ENCODE measurements around the gene ART4.

Gene ART4

DNA sequence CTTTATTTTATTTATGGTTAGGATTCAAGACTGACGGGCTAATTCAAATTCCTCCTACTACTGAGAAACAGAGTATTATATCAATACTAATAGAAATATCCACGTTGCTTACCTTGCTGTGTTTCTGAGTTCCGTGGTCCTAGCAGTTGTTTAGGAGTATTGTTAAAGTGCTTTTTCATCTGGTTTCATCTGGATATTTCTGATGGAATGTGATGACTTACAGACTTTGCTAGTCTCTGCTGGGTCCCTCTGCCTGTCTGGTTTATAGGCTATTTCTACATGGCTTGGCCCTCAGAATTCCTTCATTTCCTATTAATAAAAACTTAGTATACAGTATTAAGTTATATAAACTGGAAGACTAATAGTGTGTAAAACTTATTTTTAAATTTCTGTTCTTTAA, 29.3 kb downstream of the ART4 start, which contains the start of gene SMCO3:
Gene SMCO3, minus strand, starts transcription at position 169 of the 400 bp plus-strand sequence. CDS start 7,502 bp downstream, outside the sequence.
- Histone ChIP-seq H3K36me3 (replicated peaks) (no peaks in the 10 kb centered on the region), H3K27me3 (ENCODE audit: low read depth) (peaks cover 3% of the 10 kb centered on the region; the same call in 1 of the 2 replicates), H3K9me3 (no peaks in the 10 kb centered on the region), H3K4me1 (no peaks in the 10 kb centered on the region), H3K4me3 (no peak within 1 kb of the TSS)
- in situ Hi-C loops (cut with MboI; ENCODE audit: low sequenced_read_pairs): no loop called here
- DNase-seq (ENCODE audit: low spot score in 2 of 2): no peak

- in situ Hi-C loops (cut with MboI; ENCODE audit: low sequenced_read_pairs): no loop called here
These were observed 31.8 kb downstream of the ART4 start for GRCh38 chr12:14811486-14811885.

GRCh38 chr12:14810953-14811483, 32.3 kb downstream of the ART4 start:
- no peaks in the 10 kb centered on the region for H3K36me3 ChIP-seq (replicated peaks)
- peaks cover 3% of the 10 kb centered on the region; the same call in 1 of the 2 replicates for H3K27me3 ChIP-seq (ENCODE audit: low read depth)
- H3K4me1 ChIP-seq: no peaks in the 10 kb centered on the region
- DNase-seq (ENCODE audit: low spot score in 2 of 2): peak in 1 of 2 experiments; percentile 16
- in situ Hi-C loops (cut with MboI; ENCODE audit: low sequenced_read_pairs): no loop called here
- no peaks in the 10 kb centered on the region for H3K9me3 ChIP-seq
- H3K4me3 ChIP-seq: no peak overlapping the region

More at GRCh38 chr12:14811486-14811885, 31.8 kb downstream of the ART4 start:
- H3K9me3 ChIP-seq: no peaks in the 10 kb centered on the region
- H3K36me3 ChIP-seq (replicated peaks): no peaks in the 10 kb centered on the region
- H3K27me3 ChIP-seq (ENCODE audit: low read depth): peaks cover 3% of the 10 kb centered on the region; the same call in 1 of the 2 replicates
- DNase-seq (ENCODE audit: low spot score in 2 of 2): no peak
- no peak overlapping the region for H3K4me3 ChIP-seq
- no peaks in the 10 kb centered on the region for H3K4me1 ChIP-seq

- in situ Hi-C loops (cut with MboI; ENCODE audit: low sequenced_read_pairs): no loop called here
- Histone ChIP-seq H3K27me3 (ENCODE audit: low read depth) (peaks cover 3% of the 10 kb centered on the region; the same call in 1 of the 2 replicates), H3K4me1 (no peaks in the 10 kb centered on the region), H3K36me3 (replicated peaks) (no peaks in the 10 kb centered on the region), H3K4me3 (no peak overlapping the region), H3K9me3 (no peaks in the 10 kb centered on the region)
- no peak for DNase-seq (ENCODE audit: low spot score in 2 of 2)
These were observed 33.0 kb downstream of the ART4 start for GRCh38 chr12:14810167-14810952.

DNA sequence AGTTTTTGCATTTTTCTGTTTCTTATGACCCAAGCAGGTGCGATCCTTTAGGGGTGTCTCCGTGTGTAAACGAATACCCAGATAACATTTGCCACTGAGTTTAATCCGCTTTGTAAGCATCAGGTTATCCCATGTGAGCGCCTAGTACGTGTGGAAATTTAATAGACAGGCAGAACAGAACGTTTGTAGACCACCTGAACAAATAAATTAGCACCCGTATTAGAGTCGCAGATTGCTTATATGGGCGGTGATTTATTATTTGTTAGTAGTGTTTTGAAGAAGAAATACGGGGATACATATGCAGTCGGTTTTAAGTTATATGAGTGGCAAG, 39.5 kb downstream of the ART4 start:
- H3K27me3 ChIP-seq (ENCODE audit: low read depth): no peaks in the 10 kb centered on the region
- no peak for DNase-seq (ENCODE audit: low spot score in 2 of 2)
- in situ Hi-C loops (cut with MboI; ENCODE audit: low sequenced_read_pairs): no loop called here
- peaks cover 9% of the 10 kb centered on the region for H3K4me1 ChIP-seq
- H3K9me3 ChIP-seq: no peaks in the 10 kb centered on the region
- H3K36me3 ChIP-seq (replicated peaks): peaks cover 15% of the 10 kb centered on the region
- H3K4me3 ChIP-seq: peak overlapping the region; percentile 97

- Histone ChIP-seq H3K9me3 (no peaks in the 10 kb centered on the region), H3K4me3 (peak within 1 kb of the TSS; percentile 97), H3K36me3 (replicated peaks) (peaks cover 21% of the 10 kb centered on the region), H3K4me1 (peaks cover 9% of the 10 kb centered on the region), H3K27me3 (ENCODE audit: low read depth) (no peaks in the 10 kb centered on the region)
- DNase-seq (ENCODE audit: low spot score in 2 of 2): peak; percentile 91 to 99
- in situ Hi-C loops (cut with MboI; ENCODE audit: low sequenced_read_pairs): no loop called here
These were observed 40.1 kb downstream of the ART4 start, which contains the start of the genes C12orf60 and WBP11 for GRCh38 chr12:14803011-14803829. Gene C12orf60 (plus strand): TSS chr12:14803670. CDS start chr12:14822936, 19,266 bp downstream. Gene WBP11 (minus strand): TSS chr12:14803478. CDS start chr12:14801383, 2,095 bp downstream.

DNA sequence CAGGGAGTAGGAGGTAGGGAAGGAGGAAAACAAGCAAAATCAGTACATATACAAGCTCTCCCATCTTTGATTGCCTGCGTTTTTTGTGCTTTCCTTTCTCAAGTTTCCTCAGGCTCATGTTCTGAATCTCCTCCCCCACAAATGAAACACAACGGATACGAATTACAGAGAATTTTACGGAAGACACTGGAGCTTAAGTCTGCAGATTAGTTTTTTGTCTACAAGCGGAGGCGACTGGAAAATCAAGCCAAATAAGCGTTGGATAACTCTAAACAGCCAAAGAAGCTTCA, 40.7 kb downstream of the ART4 start:
- in situ Hi-C loops (cut with MboI; ENCODE audit: low sequenced_read_pairs): no loop called here
- peak overlapping the region; percentile 97 for H3K4me3 ChIP-seq
- no peaks in the 10 kb centered on the region for H3K27me3 ChIP-seq (ENCODE audit: low read depth)
- H3K36me3 ChIP-seq (replicated peaks): peaks cover 26% of the 10 kb centered on the region
- DNase-seq (ENCODE audit: low spot score in 2 of 2): no peak
- no peaks in the 10 kb centered on the region for H3K9me3 ChIP-seq
- peaks cover 9% of the 10 kb centered on the region for H3K4me1 ChIP-seq

DNA sequence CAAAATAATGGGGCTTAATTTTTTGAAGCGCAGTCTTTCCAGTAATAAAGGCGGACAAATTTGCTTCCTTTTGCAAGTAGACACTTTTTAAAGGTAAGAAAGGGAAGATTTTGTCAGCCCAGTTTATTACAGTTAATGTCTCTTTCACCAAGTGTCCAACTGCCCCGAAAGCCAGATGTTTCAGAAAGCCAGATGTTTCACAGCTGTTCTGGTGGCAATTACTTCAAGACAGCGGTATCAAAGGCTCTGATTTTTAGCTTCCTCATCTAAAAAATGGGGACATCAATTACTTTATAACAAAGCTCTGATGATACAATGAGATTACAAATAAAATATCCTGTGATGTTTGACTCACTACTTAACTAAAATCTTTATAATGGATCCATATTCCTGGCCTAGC, 41.1 kb downstream of the ART4 start:
- DNase-seq (ENCODE audit: low spot score in 2 of 2): no peak
- Histone ChIP-seq H3K4me3 (peak overlapping the region; percentile 97), H3K9me3 (no peaks in the 10 kb centered on the region), H3K36me3 (replicated peaks) (peaks cover 30% of the 10 kb centered on the region), H3K4me1 (peaks cover 9% of the 10 kb centered on the region), H3K27me3 (ENCODE audit: low read depth) (no peaks in the 10 kb centered on the region)
- in situ Hi-C loops (cut with MboI; ENCODE audit: low sequenced_read_pairs): no loop called here

- Histone ChIP-seq H3K4me1 (no peaks in the 10 kb centered on the region), H3K4me3 (no peak overlapping the region), H3K9me3 (no peaks in the 10 kb centered on the region), H3K27me3 (ENCODE audit: low read depth) (no peaks in the 10 kb centered on the region), H3K36me3 (replicated peaks) (peaks cover 84% of the 10 kb centered on the region)
- DNase-seq (ENCODE audit: low spot score in 2 of 2): no peak
- in situ Hi-C loops (cut with MboI; ENCODE audit: low sequenced_read_pairs): loop anchor here (25.0 kb wide), 1 partner anchor 1092 kb away; the partner anchor contains the start of gene STRAP
These were observed 48.3 kb downstream of the ART4 start for GRCh38 chr12:14795028-14795448.

- no peaks in the 10 kb centered on the region for H3K9me3 ChIP-seq
- in situ Hi-C loops (cut with MboI; ENCODE audit: low sequenced_read_pairs): loop anchor here (25.0 kb wide), 1 partner anchor 1102 kb away; the partner anchor contains the start of gene STRAP
- H3K4me1 ChIP-seq: peaks cover 4% of the 10 kb centered on the region; the same call in 1 of the 2 replicates
- H3K36me3 ChIP-seq (replicated peaks): peaks cover 51% of the 10 kb centered on the region
- H3K4me3 ChIP-seq: no peak overlapping the region
- no peaks in the 10 kb centered on the region for H3K27me3 ChIP-seq (ENCODE audit: low read depth)
- no peak for DNase-seq (ENCODE audit: low spot score in 2 of 2)
These were observed 57.8 kb downstream of the ART4 start for GRCh38 chr12:14785568-14785967.

DNA sequence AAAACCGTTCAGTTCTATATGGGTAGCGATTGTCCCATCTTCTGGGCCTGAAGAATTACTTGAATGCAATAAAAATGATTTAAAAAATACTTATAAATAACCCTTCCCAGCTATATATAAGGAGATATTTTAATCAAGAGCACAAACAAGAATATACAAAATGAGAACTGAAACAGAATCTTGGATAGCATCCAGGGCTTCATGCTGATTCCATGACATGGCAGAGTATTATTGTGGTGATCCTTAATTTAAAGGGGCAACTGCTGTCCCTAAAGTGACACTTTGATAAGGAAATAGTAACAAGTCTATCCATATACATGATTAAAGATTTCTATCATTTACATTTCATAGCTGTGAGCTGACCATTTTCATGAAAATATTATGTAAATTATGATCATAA, 58.9 kb downstream of the ART4 start:
- no peak overlapping the region for H3K4me3 ChIP-seq
- peaks cover 4% of the 10 kb centered on the region; the same call in 1 of the 2 replicates for H3K4me1 ChIP-seq
- H3K27me3 ChIP-seq (ENCODE audit: low read depth): no peaks in the 10 kb centered on the region
- H3K36me3 ChIP-seq (replicated peaks): peaks cover 40% of the 10 kb centered on the region
- no peaks in the 10 kb centered on the region for H3K9me3 ChIP-seq
- in situ Hi-C loops (cut with MboI; ENCODE audit: low sequenced_read_pairs): loop anchor here (25.0 kb wide), 1 partner anchor 1103 kb away; the partner anchor contains the start of gene STRAP
- no peak for DNase-seq (ENCODE audit: low spot score in 2 of 2)

DNA sequence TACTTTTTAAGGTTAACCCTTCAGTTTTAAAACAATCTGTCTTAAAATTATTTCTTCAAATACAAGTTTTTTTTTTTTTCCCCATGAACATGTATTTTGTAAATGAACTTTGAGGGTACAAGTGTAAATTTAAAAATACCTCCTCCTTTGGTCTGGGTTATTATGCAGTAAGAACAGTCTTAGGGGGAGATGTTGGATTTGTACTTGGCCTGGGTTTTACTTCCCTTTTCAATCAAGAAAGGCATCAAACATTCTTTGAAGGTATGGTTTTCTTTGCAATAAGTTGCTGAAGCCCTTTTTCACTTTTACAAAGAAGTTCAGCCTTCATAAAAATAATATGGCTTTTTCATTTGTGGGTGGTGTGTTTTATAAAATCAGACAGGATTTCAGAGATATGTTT, 60.6 kb downstream of the ART4 start:
- H3K9me3 ChIP-seq: no peaks in the 10 kb centered on the region
- in situ Hi-C loops (cut with MboI; ENCODE audit: low sequenced_read_pairs): loop anchor here (25.0 kb wide), 1 partner anchor 1105 kb away; the partner anchor contains the start of gene STRAP
- no peak for DNase-seq (ENCODE audit: low spot score in 2 of 2)
- H3K4me1 ChIP-seq: peaks cover 4% of the 10 kb centered on the region; the same call in 1 of the 2 replicates
- no peaks in the 10 kb centered on the region for H3K27me3 ChIP-seq (ENCODE audit: low read depth)
- peaks cover 23% of the 10 kb centered on the region for H3K36me3 ChIP-seq (replicated peaks)
- H3K4me3 ChIP-seq: no peak overlapping the region

GRCh38 chr12:14781563-14781962, 61.8 kb downstream of the ART4 start:
- no peak for DNase-seq (ENCODE audit: low spot score in 2 of 2)
- H3K4me3 ChIP-seq: no peak overlapping the region
- H3K27me3 ChIP-seq (ENCODE audit: low read depth): no peaks in the 10 kb centered on the region
- in situ Hi-C loops (cut with MboI; ENCODE audit: low sequenced_read_pairs): loop anchor here (25.0 kb wide), 1 partner anchor 1106 kb away; the partner anchor contains the start of gene STRAP
- peaks cover 11% of the 10 kb centered on the region for H3K36me3 ChIP-seq (replicated peaks)
- H3K4me1 ChIP-seq: peaks cover 4% of the 10 kb centered on the region; the same call in 1 of the 2 replicates
- H3K9me3 ChIP-seq: no peaks in the 10 kb centered on the region
